KBM-7 (cell line): ENCODE results near the gene CAPS.
"Not testable (repeated sequence)": the region's sequence is repeated elsewhere in the genome, so short reads cannot be mapped to it uniquely, and the experiment has no call there.

Experiments used
- DNase-seq: peaks from one replicate; pipeline ENCODE4 v3.0.0-alpha.2; 2015
- in situ Hi-C: fragments of 300-500 bp; cut with MboI; formaldehyde crosslinking; loops from 2 replicates; pipeline ENCODE4 v1.14.3; 2020; ENCODE audit warnings: low sequenced_read_pairs, low pct_unique_long_range_greater_than_20kb, mixed read lengths

Gene CAPS

DNA sequence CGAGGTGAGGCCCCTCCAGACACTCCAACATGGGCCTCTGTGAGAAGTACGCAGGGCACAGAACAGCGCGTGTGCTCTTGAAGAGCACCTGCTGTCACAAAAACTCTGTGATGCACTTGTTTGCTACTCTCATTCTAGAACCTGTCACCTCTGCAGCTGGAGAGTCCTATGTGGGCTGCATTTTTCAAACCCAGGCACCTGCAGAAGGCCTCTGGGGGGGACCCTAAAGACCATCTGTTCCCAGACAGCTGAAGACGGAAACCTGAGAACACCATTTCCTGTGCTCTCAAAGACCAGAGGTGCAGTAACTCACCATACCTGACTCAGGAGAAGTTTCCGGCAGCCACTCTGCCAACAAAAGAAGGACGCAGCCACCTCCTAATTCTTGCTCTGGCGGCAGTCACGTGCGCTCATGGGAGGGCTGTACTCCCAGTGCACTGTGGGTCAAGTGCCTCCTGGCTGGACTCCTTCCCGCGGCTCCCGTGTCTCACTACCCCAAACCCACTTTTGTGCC lies 35.8 kb downstream of the CAPS start:
- DNase-seq = no peak
- in situ Hi-C loops = no loop called here

DNA sequence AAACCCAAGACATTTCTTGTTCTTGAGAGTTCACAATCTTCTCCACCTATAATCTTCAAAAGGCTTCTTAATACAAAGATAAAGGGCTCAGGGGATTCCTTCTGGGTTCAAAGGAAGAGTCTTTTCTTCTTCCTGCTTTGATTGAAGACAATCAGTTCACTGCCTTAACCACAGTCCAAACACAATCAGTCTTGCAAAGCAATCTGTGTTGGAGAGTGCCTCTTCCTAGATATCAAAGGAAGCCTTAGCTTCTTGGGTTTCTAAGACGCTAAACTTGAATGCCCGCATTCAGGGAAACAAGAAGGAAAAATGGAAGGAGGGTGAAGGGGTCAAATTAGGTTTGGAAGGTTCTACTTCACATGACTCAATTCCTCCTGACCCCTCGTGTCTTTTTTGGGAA lies 36.7 kb downstream of the CAPS start:
- DNase-seq = no peak
- in situ Hi-C loops = no loop called here

DNA sequence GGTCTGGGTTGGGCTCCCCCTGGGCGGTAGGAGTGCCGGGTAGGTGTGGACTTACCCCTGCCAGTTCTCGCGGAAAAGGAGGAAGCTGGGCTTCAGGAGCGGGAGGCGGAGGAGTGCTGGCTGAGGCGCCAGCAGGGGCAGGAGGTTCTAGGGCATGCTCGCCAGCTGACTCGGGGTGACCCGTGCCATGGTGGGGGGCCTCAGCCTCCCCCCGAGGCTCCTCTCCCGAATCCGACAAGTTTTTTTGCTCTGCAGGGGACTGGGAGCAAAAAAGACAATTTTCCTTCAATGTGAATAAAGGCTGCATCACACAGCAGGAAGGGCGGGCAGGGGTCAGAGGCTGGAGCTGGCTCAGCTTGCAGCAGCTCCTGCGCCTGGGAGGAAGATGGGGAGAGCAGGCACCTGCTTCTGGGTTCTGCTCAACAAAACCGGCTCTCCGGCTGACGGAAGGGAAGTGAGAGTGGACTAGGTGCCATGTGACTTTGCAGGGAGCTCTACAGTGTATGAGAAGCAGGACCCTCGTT lies 37.3 kb downstream of the CAPS start:
- in situ Hi-C loops = no loop called here
- no peak for DNase-seq

DNA sequence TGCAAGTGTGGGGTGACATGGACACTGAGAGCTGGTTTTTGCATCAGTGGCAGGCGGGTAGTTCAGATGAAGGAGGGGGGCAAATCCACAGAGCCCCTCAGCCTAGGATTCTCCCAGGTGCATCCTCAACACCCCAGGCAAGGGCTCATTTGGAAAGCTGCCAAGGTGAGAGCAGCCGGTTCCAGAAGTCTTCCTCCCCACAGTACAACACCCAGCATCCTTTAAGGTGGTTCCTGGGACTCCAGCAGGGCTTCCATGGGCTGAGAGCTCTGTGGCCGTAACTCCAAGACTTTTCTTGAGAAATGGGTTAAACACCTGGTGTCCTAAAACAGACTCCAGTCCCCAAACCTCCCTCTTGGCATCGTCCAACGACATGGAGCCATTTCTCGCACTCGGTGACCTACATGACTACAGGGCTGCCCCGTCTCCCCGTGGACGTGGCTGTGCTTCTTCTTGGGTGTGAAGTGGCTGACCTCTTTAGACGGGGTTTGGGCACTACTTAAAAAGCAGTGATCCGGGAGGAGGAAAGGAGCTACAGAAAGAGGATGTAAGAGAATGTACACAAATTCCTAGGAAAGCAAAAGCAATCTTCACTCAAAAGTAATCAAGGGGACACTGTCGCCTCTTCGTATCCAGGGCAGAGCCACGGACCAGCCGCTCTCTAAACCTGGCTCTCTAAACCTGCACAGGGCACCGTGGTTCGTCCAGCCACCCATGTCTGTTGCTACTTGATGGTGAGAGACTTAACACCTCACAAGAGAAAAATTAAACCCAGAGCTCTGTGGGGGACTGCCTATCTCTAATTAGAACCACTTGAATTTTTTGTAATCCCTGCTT lies 38.4 kb downstream of the CAPS start:
- in situ Hi-C loops = no loop called here
- no peak for DNase-seq

DNA sequence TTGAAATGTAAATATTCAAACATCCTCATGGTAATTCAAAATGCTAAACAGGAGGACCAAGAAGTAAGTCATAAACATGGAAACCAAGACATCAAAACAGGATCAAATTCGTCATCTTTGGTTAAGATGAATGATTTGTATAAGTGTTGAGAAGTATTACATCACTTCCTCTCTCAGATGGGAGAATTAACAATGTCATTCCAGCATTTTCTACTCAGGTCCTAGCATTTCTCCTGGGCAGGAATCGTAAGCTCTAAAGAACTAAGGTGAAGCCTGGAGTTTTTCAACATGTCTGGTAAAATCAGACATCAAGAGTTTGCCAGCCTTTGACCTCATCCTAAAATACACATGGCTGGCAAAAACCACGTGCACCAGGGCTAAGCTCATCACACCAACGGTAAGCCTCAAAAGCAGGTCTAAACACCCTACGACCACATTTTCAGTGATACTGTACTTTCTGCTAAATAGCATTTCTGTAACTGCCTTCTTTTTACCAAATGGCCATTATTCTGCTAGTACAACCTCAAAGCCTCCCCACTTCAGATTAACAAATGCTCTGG lies 39.1 kb downstream of the CAPS start:
- DNase-seq = no peak
- in situ Hi-C loops = no loop called here

DNA sequence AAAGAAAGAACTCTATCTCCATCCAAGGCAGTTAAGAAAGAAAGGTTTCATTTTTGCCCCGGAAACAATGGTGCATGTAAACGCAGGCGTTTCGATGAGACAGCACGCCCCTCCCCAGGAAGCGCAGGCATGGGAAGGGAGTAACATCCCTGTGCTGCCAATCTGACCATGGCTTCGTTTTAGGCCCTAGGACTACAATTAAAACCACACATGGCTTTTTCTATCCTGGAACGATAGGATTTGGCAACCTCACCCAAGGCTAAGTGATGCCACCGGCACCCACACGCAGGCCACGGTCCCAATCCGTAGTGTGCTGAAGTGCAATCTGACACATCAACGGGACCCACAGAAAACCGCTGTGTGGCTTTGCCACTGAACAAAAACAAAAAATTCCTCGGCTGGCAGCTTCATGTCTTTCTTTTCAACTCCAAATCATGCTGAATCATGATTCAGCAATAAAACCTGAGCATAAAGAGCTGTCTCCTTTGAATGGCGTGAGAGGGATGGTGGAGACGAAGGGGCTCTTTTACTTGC lies 39.7 kb downstream of the CAPS start:
- peak; percentile 42 for DNase-seq
- in situ Hi-C loops = no loop called here

DNA sequence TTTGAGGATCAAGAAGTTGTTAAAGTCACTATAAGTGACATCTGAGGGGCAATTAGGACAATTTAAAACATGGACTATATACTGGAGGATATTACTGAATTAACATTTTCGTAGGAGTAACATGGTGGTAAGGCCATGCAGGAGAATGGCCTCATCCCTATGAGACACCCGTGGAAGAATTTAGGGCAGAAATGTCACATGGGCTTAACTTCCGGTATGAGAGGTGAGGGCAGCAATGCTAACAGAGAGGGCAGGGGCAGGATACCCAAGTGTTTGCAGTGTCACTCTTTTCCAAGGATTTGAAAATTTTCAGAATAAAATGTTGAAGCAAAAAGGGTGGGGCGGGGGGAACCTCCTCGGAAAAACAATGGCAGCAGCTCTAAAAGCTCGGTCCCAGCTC lies 40.2 kb downstream of the CAPS start:
- DNase-seq = no peak
- in situ Hi-C loops = no loop called here

DNA sequence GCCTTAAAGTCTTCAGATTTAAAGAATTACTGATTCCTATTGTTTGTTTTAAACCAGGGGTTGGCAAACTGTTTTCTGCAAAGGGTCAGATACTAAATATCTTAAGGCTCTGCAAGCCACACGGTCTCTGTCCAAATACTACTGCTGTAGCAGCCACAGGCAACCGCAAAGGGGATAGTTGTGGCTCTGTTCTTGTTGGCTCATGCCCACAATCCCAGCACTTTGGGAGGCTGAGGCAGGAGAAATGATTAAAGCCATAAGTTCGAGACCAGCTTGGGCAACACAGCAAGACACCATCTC lies 41.5 kb downstream of the CAPS start:
- in situ Hi-C loops = no loop called here
- no peak for DNase-seq

DNA sequence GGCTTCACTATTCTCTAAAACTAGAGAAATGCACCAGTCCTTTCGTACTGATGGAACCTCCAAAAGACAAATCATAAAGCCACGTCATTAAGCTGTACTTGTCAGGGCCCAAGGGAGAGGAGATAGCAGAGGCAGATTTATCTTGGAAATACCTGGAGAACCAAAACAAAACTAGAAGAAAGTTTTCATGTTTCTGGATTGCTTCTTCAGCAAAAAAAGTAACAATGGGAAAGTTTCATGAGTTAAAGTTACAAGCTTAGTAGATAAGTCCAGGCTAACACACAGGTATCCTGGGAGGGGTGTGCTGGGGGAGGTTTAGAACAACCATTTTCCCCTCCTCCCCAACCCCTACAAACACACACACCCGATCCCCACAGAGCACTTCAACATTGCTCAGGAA lies 42.3 kb downstream of the CAPS start:
- in situ Hi-C loops = no loop called here
- DNase-seq = no peak

DNA sequence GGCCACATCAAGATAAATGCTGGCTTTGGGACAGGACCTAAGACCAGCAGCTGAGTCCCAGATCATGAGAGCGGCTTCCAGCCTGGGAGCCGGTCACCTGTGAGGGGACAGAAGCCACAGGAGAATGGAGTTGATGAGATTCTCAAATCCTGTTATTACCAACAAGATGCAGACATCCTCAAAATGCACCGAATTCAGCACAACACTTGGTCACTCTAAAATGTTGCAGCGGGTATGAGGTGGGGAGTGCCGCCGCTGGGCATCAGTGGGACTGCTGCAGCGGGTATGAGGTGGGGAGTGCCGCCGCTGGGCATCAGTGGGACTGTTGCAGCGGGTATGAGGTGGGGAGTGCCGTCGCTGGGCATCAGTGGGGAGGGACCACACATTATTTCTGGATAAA lies 42.7 kb downstream of the CAPS start:
- DNase-seq = no peak
- in situ Hi-C loops = no loop called here

DNA sequence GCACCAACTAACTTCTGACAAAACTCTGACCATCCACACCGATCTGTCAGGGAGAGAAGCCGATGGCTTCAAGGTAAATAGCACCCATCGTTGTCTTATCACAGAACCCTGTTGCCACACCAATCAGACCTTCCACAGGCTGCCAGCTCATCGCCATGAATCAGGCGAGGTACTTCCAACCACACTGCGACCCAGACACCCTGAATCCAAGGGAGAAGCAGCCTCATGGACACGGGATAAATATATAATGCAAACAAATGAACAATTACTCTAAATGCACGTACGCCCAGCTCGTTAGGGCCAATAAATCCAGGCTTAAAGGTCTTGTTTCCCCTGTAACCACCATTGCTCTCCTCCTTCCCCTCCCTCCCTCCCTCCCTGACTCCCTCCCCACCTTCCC lies 43.1 kb downstream of the CAPS start:
- no peak for DNase-seq
- in situ Hi-C loops = no loop called here

DNA sequence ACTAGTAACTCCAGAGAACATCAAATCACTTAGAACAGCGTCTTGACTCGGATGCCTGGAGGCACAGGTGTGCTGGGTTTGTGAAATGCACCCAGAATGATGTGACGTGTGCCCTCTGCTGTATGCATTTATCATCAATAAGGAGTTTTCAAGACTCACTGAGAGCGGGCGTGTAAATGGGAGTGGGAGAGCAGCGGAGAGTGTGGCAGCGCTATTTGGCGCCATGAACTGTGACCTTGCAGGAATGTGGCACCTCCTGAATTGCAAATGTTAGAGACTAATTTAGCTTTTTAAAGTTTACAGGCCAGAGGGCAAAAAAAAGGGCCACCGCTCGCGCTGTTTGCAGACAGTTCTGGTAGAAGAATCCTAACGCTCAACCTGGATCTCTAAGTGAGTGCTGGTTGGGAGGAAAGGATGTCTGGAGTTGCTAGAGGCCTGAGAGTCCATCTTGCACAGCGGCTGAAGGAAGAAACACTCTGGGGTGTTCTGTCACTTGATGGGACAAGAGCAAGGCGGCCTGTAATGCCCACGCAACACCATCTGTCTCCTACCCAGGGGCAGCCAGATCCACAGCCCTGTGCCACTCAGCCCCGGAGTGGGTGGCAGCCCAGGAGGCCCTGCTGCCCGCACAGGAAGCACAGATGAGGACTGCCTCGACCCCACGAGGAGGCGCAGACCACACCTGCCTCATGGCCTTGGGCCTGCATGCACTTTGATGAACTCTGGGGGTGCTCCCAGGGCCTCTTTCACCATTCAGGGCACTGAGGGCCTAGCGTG lies 44.2 kb downstream of the CAPS start:
- no peak for DNase-seq
- in situ Hi-C loops = no loop called here

DNA sequence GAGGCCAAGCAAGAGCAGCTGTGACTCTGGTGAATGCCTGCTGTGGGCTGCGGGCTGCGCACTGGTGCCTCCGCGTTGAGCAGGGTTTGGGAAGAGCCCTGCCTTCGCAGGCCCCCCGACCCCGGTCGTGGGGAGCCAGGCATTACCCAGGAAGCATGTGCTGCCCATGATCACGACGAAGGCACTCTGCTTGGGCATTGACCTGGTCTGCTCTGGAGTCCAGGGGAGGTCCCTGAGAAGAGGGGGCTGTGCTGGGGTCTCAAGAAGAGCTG lies 44.7 kb downstream of the CAPS start:
- DNase-seq = no peak
- in situ Hi-C loops = no loop called here

DNA sequence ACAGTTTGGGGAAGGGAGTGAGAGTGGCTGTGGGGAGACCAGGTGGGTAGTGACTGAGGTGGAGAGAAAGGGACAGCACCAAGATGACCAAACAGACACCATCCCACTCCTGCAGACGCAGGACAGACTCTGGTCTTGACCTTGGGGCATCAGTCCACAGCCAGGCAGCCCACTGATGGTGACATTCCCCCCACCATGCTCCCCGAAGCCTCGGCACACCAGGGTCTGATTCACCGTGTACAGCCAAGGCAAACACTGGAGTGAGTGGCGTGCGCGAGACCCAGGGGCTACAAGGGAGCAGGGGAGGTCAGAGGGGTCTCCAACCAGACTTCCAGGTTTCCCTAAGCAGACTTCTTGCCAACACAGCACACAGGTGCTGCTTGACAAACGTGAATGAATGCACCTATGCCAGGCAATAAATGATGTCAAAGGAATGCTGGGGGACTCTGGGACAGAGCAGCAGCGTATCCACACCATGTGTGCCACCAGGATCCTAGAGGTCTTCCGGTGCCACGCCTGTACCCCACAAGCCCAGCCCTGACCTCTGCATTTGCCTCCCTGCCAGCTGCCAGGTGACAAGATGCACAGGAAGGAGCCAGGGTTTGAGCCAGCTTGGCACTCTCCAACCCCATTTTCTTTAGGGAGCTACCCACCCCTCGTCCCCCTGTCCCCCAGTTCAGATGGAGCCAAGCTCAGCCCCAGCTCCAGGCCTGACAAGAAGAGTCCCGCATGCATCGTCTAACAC lies 45.4 kb downstream of the CAPS start:
- in situ Hi-C loops = no loop called here
- no peak for DNase-seq

DNA sequence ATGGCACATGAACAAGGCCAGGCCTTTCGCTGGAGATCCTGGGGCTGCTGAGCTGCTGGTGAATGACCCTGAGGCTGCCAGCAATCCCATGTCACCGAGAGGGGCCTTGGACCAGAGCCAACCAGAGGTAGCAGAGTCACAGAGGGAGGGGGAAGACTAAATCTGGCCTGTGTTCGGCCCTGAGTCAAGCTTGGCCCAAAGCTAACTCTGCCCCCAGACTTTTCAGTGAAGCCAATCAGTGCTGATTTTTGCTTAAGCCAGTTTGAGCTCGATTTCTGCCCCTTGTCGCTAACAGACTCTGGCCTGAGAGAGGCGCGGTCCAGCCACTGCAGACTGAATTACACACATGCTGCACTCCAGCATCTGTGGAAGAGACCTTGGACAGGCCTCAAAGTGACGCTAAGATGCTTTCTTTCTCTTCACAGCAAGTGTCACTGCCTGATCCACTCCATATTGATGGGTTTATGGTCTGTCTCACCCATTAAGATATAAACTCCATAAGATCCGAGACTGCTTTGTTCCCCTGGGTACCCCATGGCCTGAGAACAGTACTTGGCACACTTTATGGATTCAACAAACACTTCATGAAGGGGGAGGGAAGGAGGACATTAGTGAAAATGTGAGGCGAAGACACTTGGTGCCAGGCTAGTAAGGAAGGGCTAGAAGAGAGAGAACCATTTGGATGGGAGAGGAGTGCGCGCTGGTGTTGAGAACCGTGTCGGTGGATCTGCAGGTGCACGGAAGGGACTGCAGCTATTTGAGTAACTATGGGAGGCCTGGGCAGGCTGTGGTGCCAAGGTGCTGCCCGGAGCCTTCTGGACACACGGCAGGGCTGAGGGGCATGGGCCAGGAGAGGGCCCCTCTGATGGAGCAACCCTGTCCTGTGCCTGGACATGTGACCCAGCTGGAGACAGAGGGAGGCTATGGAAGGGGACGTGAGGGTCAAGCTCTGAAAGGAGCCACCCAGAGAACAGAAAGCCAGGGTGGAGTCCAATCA lies 46.2 kb downstream of the CAPS start:
- in situ Hi-C loops = no loop called here
- DNase-seq = no peak

DNA sequence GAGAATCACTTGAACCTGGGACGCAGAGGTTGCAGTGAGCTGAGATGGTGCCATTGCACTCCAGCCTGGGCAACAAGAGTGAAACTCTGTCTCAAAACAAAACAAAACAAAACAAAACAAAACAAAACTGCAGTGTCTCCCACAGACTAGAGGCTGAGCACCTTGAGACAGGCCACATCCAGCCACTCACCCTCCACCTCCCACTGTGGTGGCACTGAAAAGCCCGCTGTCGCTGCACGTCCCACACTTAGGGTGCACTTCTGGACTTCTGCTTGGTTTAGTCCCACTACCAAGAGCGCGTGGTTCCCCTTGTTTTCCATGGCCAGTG lies 47.6 kb downstream of the CAPS start:
- in situ Hi-C loops, DNase-seq: not testable (repeated sequence)

DNA sequence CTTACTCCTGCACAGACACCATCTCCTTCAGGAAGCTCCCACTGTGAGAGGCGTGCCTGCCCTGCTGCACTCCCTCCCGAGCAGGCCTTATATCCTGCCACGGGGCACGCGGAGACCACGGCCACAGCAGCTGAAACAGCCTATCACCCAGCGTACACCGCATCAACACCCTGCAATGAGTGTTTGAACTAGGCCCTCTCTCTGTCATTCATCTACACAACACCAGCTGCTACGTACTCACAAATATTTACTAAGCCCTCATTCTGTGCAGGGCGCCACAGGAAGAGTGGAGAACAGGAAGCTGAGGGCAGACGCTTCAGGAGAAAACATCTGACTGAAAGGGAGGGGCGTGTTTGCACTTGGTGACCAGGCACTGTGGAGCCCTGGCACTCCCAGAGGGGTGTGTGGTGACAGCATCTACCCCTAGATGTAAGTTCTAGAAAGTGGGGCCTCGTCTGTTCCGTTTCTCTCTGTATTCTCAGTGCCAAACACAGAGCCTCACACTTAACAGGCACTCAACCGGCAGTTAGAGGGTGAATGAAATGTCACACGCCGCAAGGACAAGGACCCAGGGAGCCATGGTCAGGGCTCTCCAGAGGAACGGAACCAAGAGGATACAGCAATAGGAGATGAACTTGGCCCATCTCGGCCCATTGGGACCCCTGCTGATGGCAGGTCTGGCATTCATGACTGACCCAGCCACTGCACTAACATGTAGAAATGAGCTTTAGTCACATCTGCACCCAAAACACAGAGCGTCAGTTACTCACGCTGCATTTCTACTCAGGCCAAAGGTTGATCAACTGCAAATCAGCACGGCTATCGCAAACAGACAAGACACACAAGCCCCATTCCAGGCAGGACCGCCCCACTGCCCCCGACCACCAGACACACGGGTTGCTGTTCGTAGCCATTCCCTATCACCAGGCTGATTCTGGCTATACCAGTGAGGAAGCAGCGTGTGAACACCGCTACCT lies 48.2 kb downstream of the CAPS start:
- in situ Hi-C loops = no loop called here
- peak; percentile 78 for DNase-seq
